Daoy (cell line): ENCODE data around the gene KCTD5. TPM values are rescaled to one million over a fixed set of nuclear protein-coding genes. Genes with fewer than 3 reads are reported as not detected.

Source experiments
- DNase-seq: peaks from one replicate; pipeline ENCODE4 v3.0.0-alpha.2; 2015; ENCODE audit warnings: low read depth
- total RNA-seq: library from RNA; depleted of rRNA; stranded (reverse); fragments of >200 nt; shearing (Covaris generic); gene quantifications from 2 replicates; pipeline ENCODE4 v1.2.3, GENCODE V29; 2014

The KCTD5 gene
- total RNA-seq, 1 experiment from 2014 or later, result 27.4 TPM

DNA sequence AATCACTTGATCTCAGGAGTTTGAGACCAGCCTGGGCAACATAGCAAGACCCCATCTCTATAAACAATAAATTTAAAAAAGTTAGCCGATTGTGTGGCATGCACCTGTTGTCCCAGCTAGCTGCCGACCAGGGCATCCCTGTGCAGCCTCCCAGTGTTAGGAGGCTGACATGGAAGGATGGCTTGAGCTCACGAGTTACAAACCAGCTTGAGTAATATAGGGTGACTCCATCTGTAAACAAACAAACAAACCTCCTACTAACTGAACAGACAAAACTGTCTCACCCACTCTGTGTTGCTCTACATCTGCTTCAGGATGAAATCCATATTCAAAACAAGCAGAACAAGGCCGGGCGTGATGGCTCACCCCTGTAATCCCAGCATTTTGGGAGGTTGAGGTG lies 44.6 kb downstream of the KCTD5 start:
- DNase-seq, result no peak

DNA sequence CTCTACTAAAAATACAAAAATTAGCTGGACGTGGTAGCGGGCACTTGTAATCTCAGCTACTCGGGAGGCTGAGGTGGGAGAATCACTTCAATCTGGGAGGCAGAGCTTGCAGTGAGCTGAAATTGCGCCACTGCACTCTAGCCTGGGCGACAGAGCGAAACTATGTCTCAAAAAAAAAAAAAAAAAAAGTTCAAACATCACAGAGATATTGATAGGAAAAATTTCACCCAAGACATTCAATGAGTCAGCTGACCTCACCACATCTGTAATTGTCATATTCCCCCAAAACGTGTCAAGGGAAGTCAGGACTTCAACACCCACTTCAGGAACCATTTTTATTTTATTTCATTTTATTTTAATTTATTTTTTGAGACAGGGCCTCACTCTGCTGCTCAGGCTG lies 45.7 kb downstream of the KCTD5 start:
- DNase-seq, result no peak

DNA sequence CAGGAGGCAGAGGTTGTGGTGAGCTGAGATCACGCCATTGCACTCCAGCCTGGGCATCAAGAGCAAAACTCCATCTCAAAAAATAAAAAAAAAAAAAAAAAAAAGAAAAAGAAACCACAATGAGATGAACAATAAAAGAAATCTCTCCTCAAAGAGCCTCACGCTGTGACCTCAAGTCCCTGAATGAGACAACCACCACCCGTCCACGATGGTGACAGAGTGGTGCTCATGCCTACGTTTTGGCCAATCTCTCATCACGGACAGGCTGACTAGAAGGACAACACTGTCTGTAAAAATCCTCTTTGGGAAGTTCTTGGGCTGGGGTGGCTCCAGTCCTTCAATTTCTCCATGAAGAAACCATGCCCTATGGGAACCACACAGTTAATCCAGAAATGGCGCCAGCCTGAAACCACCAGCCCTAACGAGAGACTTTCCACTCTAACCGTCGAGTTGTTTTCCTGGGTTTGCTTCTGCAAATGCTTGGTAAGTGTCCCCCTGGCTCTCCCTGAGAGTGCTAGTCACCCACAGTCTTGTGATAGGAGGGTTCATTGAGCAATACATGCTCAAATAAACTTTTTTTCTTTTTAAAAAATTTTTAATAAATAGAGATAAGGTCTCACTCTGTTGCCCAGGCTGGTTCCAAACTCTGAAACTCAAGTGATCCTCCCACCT lies 52.7 kb downstream of the KCTD5 start:
- DNase-seq, result no peak

DNA sequence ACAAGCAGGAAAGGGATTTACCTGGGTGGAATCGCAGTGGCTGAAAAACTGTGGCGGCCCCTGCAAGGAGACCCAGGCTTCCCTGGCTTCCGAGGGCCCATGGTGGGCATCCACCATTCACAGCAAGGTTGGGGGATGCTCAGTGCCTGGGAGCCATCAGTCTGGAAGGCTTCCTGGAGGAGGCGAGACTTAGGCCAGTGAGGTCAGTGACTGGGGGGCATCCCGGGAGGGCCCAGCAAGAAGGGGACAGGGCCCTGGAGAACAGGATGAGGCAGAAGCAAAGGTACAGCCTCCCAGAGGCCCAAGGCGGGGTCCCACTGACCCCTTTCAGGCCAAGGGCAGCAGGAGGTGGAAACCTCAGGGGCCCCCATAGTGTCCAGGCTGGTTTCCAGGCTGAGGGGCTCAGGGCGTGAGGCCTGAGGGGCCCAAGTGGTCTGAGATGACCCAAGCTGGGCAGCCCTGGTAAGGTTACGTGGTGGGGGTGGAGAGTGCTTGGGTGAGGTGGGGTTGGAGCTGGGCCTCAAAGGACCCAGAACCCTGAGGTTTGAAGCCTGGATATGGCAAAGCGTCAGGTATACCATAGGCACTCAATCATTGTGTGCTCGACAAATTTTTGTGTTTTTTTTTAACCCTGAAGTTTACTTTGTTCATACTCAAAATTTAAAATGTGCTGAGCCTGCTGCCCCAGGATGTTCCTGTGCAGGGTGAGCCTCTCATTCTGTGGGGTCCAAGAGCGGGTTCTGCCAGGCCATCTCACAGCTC lies 54.3 kb downstream of the KCTD5 start:
- DNase-seq, result no peak

DNA sequence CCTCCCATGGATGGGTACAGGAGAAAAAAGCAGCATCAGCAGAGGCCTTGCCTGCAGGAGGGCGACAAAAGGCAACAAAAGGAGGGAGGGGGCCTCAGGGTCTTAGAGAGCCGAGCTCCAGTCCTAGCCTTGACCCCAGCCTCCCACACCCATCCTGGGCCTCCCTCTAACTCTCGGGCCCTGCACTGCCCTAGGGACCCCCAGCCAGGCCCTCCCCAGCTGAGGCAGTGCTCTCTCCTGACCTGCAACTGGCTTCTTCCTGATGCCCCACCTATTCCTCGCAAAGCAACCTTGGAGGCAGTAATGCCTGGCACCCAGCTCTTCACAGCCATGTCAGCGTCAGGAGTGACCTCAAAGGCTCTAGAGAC lies 54.9 kb downstream of the KCTD5 start:
- no peak for DNase-seq

DNA sequence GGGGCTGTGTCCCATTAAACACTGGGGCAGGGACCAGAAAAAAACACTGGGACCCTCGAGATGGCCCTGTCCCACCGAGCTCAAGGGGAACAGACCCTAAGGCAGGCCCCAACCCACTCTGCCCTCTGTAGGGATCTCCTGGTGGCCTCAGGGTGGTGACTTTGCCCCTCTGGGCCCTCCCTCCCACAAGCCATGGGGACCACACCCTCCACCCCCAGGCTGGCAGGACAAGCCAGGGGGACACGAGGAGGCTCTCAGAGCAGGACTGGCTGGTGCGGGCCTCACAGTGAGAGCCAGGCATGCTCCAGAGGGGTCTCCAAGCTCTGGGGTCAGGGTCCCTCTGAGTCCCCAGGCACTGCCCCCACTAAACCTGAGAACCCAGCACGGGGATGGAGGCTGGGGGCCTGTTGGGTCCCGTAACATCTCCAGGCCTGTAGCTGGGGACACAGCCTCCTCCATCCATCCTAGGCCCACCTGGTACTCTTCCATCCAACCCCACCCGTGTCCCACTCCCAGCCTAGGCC lies 55.6 kb downstream of the KCTD5 start:
- DNase-seq, result no peak

DNA sequence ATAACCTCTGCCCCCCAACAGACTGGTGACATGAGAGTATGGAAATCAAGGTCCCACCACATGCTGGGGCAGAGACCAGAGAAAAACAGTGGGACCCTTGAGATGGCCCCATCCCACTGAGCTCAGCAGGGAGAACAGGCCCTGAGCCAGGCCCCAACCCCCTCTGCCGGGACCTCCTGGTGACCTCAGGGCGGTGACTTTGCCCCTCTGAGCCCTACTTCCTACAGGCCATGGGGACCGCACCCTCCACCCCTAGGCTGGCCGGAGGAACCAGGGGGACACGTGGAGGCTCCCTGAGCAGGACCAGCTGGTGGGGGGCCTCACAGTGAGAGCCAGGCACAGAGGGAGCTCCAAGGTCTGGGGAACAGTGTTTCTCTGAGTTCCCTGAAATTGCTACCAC lies 56.3 kb downstream of the KCTD5 start:
- DNase-seq, result no peak

DNA sequence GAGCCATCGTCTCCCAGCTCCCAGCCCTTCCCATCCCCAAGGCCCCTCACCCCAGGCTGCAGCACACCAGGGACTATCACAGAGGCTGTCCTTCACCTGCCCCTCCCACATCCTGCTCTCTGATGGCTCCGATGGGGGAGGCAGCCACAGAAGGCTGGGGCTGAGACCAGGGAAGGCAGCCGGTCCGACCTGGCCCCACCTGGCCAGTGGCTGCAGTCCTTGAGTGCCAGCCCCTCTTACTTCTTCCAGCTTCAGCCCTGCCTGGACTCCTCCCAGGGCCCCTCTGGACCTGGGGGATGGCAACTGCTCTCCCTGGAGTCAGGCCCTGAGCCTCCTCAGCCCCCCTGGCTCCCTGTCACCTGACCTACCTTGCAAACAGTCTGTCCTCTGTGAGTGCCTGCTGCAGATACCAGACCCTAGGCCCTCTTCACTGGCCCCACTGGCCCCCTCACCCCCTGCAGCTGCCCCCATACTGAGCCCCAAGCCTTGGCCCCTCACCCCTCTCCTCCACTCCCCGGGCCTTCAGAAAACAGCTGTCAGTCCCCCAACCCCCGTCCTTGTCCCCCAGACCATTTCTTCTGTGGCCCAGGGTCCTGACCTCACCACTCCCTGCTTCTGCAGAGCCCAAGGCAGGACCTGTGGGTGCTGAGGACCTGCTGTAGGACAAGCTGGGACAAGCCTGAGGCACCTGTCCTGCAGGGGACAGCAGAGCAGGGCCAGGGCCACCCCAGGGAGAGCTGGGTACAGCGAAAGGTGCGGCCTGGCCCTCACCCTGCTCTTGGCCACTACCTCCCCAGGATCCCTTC lies 57.5 kb downstream of the KCTD5 start:
- DNase-seq, result no peak

DNA sequence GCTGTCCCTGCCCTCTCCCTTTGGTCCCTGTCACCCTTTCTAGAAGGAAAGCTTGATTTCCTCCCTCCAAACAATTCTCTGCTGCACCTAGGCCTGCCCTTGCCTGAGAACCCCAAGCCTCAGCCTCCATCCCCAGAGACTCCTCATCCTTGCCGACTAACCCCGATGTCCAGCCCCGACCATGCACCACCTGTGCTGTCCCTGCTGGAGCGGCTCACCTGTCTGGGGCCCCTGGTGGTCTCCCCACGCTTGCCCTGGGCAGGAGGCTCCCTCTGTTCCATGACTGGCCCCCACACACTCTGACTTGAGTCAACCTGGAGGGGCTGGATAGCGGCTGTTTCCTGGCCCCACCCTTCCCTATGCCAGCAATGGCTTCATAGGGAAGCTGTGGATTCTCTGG lies 58.2 kb downstream of the KCTD5 start:
- DNase-seq, result no peak

DNA sequence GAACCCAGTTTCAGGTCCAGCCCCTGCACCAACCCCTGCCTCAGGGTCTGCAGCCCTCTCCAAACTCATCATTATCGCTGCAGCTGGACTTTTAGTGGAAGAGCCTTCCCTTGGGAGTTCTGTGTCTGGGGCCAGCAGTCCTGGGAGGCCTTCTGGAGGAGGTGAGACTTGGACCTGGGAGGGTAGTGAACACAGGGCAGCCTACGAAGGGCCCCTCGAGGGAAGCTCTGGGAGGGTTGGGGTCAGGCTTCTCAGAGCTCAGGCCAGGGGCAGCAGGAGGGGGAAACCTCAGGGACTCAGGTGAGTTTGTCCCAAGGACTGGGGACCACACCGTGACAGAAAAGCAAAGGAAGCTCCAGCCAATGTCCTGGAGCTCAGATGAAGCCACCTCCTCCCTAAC lies 58.8 kb downstream of the KCTD5 start:
- no peak for DNase-seq

DNA sequence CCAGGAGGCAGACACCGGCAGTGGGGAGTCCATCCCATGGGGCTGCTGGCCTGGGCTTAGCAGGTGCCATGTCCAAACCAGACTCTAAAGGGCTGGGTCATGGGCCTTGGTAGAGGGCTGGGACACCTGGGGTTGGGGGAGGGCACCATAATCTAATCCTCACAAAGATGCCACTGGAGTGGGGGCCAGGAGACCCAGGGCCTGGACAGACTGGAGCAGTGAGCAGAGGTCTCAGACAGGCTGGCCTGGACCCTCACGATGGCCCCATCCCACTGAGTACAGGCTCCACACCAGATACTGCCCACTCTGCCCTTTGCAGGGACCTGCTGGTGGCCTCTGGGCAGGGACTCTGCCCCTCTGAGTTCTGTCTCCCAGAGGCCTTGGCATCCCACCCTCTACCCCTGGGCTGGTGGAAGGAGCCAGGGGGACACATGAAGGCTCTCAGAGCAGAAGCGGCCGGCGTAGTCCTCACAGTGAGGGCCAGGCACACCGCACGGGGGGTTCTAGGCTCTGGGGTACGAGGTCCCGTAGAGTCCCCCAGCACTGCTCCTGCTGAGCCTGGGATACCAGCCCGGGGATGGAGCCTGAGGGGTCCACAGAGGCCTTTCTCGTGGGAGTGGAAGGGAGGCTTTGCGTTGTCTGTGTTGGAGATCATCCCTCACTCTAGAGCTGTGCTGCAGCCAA lies 60.1 kb downstream of the KCTD5 start:
- no peak for DNase-seq

DNA sequence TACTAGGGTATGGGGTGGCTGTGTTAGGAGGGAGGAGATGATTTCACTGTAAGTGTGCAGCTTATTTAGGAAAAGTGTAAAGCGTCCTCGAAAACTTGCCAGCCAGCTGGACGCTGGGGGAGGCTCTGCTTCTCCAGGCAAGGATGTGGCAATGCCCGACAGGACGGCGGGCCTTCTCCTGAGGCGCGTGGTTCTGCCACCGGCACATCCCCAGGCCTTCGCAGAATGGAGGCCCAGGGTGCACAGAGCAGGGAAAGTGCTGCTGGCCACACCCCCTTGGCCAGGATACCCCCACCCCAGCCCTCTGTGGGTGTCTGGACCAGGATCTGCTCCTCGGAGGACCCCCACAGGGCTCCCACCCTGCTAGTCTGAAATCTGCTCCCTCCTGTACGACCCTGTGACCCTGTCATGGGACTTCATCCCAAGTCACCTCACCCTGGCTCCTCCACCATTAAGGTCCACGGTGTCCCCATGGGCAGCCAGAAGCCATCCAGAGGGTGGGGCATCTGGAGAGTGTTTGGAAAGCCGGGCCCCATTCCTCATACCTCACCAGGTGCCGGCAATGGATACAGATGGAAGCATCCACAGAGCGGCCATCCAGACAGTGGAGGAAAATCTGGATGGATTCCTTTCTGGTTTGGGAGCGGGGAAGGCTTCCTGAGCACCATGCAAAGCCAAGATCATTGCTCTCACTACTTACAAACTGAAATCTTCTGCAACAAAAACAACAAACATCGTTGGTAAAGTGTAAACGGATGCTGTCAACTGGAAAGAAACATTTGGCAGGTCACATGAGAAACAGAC lies 60.9 kb downstream of the KCTD5 start:
- no peak for DNase-seq

DNA sequence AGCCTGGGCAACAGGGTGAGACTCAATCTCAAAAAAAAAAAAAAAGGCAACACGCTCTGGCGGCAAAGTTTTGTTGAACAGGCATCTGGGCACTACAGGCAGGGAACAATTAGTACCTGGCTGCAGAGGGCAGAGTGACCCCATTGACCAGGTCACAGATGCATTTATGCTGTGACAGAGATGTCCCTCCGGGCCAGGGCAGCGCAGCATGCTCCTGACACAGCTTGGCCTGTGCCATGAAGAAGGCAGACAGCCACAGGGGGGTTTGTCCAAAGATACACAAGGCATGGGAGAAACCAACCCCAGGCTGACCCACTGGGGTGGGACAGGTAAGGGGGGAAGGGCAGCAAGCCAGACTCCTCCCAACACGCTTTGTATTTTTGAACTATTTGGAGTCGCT lies 62.4 kb downstream of the KCTD5 start:
- no peak for DNase-seq

DNA sequence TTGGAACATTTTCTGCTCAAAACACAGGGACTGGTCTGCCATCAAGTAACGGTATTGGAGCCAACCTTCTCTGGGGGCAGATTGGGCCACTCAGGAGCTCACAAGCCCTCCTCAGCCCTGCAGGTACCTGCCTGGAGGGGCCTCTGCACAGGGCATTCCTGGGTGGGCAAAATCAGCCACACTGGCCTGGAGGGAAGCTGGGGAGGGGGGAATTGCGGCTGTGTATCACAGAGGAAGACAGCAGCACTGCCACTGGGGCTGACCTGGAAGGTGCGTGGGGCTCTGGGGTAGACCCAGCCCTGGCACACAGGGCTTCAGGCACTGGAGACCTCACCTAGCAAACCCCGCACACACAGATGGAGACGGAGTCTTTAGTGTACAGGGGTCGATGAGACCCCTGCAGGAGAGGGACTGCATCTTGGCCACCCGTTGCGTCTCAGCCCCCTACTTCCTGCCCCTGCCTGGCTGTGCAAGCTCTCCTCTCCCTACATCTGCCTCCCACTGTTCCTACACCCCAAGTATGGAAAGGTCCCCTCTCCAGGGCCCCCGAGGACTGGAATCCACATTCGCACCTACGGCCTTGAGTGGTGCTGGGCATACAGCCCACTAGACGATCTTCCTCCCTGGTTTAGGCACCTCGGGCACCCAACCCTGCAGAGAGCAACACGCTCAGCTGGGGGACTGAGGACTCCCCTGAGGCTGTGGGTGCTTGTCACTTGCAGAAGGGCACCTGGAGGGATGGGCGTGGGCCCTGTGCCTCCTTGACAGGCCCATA lies 63.0 kb downstream of the KCTD5 start:
- no peak for DNase-seq

DNA sequence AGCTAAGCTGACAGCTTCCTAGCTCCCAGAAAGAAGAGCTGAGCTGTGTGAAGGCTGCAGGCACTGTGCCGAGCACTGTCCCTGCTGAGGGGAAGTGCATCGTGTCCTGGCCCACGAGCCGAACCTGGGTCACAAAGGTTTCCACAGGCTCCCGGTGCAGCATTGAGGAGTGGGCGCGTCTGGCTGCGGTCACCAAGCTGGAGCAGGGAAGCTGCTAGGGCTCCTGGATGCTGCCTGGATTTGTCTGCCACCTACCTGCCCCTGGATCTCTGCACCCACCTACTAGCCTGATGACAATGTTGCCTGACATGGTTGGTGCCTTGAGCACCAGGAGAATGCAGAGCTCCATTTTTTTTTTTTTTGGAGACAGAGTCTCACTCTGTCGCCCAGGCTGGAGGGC lies 63.6 kb downstream of the KCTD5 start:
- no peak for DNase-seq

DNA sequence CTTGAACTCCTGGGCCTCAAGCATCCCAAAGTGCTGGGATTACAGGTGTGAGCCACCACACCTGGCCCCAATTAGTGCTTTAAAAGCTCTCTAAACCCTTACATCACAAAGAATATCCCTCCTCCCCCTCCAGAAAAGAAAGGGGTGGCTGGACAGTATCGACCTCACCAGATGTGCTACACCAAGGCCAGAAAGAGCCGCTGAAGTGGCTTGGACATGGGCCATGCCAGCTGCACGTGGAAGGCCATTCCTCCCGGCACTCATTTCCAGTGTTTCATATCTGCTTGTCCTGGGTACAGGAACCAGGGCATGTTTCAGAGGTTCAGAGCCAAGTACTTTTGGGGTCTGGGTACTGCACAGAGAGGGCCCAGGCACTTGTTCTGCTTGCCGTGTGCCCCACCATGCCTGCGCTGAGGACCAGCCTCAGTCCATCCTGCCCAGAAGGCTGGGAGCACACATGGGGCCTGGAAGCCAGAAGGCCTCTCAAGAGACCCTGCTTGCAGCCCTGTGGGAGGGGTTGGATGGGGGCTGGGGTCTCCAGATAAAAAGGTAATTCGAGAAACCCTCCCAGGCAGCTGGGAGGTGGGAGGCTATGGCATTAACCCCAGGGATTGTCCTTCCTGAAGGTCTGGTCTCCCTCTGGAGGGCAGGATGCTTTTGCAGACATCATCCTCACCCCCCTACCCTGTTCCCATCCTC lies 66.6 kb downstream of the KCTD5 start:
- DNase-seq, result no peak

DNA sequence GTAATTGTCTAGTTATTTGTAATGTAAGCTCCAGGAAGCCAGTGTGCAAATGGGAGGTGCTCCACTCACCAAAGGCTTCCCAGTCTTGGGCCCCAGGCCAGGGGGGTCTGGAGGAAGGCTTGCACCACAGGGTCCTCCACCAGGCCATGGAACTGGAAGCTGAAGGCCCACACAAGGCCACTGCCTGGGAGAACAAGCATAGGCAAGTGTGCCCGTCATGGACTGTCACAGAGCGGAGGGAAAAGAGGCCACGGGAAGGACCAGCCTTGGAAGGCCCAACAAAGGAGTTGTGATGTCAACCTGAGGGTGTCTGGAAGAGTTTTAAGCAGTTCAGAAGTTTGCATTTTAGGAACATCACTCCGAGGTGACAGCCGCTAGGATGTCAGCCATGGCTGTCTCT lies 67.2 kb downstream of the KCTD5 start:
- no peak for DNase-seq

DNA sequence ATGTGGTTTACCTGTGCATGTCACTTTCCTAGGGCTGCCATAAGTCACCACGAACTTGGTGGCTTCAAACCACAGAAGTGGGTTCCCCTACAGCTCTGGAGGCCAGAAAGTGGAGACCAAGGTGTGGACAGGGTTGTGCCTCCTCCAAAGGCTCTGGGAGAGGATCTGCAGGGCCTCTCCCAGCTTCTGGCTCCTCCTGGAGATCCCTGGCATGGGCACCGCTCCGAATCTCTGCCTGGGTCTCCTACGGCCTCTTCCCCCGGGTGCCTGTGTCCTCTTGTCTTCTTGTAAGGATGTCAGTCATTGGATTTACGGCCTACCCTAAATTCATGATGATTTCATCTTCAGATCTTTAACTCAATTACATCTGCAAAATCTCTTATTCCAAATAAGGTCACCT lies 67.6 kb downstream of the KCTD5 start:
- no peak for DNase-seq

DNA sequence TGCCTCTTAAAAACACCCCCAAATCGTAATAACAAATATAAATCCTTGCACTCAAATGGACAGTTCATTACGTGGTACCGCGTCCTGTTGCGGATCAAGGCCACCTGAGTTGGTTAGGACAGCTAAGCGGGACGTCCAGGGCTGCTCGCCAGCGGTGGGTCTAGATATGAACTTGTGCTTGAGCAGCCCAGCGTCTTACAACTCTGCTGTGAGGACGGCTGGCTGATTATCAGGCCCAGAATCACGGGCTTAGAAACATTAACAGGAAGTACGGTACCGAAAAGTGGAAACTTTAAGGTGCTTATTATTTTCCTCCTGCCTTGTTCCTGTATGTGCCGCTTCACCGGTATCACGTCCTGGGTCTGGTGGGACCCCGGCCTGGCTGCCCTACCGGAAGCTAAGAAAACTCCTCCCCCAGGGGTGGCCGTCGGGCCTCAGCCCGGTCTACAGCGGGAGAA lies 69.3 kb downstream of the KCTD5 start:
- no peak for DNase-seq
